AG09319 (cell line): ENCODE data around the gene PCNT.

Source experiments
- DNase-seq: peaks from one replicate; pipeline ENCODE4 v3.0.0-alpha.2; 2010; ENCODE audit warnings: low read depth; ENCODE audit errors: extremely low read depth
- CTCF ChIP-seq: IDR thresholded peaks from 2 replicates; pipeline ENCODE4 v1.5.1; 2011; ENCODE audit warnings: low read depth, mild to moderate bottlenecking, inconsistent platforms, low read length, moderate library complexity

PCNT gene

GRCh38 chr21:46355161-46356004 is 31.4 kb downstream of the PCNT start:
- no peak for TF ChIP-seq CTCF

GRCh38 chr21:46356005-46356338 is 32.0 kb downstream of the PCNT start:
- TF ChIP-seq CTCF = no peak
- no peak for DNase-seq

More at GRCh38 chr21:46355161-46356004, 31.4 kb downstream of the PCNT start:
- DNase-seq = no peak

GRCh38 chr21:46356494-46357334 is 32.8 kb downstream of the PCNT start:
- no peak for DNase-seq
- TF ChIP-seq CTCF = no peak

- no peak for TF ChIP-seq CTCF
- DNase-seq = no peak
Measured at GRCh38 chr21:46357335-46357604, 33.3 kb downstream of the PCNT start.

GRCh38 chr21:46357684-46358425 is 33.9 kb downstream of the PCNT start:
- TF ChIP-seq CTCF = no peak
- no peak for DNase-seq

GRCh38 chr21:46361176-46361575 is 37.2 kb downstream of the PCNT start:
- no peak for DNase-seq
- no peak for TF ChIP-seq CTCF

GRCh38 chr21:46361935-46362334 is 38.0 kb downstream of the PCNT start:
- TF ChIP-seq CTCF = no peak
- no peak for DNase-seq
